Measurements from ENCODE around the gene LY86. TPM values are rescaled to one million over a fixed set of nuclear protein-coding genes. Genes with fewer than 3 reads are reported as not detected.

The LY86 gene
- total RNA-seq, result not detected in 2 replicates
- not detected for polyA plus RNA-seq (2012)

- no peak for DNase-seq (ENCODE audit: low read depth)
Observed at GRCh38 chr6:6588064-6588923, at the start of gene LY86. Gene LY86, plus strand, starts transcription at chr6:6588720. Its CDS starts 15 bp downstream, at chr6:6588735.

DNA sequence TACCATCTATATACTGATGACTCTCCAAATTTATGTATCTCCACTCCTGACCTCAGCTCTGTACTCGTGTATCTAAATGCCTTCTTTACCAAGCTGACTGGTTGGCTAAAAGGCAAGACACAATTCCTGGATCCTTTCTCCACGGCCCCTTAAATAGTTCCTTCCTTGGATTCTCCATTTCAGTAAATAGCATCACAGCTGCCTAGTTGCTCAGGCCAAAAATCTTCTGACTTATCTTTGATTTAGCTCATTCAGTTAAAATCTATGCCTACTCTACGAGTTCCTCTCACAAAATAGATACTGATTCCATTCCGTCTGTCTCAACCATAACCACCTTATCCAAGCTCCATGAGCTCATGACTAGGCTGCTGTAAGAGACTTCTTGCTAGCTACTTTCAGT lies 49.5 kb upstream of the LY86 start:
- no peak for DNase-seq (ENCODE audit: low read depth)

GRCh38 chr6:6542357-6542756 lies 46.2 kb upstream of the LY86 start:
- no peak for DNase-seq (ENCODE audit: low read depth)

DNA sequence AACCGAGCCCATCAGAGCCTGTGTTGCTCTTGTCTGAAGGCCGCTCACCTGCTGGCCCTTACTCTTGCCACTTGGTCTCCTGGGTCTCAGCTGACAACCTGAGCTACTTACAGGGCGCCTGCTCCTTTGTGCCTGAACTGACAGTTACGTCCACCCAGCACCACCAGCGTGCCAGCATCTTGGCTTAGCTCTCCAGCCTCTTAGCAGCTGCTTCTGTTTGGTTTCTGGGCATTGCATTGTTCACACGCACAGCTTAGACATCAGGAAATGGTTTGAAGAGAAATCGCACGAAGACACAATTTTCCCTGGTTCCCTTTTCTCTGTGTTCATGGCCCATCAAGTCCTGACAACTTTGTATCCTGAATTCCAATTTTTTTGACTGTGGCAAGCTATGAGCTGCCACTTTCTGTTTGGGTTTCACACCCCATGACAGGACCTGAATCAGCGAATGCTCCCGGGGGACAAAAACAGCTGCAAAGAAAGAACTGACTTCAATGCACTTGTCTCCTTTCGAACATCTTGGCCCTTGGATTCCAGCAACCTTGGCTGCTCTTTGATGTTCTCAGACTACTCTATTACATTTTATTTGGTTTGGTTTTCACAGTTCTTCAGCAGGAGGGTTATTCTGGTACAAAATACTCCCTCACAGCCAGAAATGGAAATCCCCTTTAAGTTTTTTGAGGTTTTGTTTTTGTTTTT lies 45.2 kb upstream of the LY86 start:
- peak; percentile 88 for DNase-seq (ENCODE audit: low read depth)

DNA sequence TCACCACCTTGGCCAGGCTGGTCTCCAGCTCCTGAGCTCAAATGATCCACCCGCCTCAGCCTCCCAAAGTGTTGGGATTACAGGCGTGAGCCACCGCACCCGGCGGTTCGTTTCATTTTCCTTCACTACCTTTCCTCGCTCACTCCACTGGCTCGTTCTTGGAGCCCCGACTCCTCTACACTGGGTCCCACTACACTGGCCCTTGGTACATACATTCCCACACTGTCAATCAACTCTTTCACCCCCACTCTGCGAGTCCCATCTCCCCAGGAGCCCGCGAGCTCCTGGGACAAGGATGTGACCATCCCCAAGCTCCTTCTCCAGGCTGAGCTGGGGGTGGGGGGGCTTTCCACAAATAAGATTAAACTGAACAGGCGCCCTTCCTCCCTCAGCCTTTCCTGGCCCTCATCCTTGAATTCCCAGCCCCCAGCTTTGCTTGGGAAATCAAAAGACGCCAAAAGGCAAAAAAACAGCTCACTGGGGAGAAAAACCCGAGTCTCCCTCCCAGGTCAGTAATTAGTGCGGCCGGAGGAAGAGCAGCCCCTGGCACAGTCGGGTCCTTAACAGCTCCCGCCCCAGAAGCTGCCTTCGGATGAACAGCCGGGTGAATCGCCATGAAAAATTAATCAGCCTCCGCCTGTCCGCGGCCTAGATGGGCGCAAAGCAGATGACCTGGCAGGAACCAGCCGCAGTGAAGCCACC lies 42.8 kb upstream of the LY86 start:
- DNase-seq (ENCODE audit: low read depth), result no peak

DNA sequence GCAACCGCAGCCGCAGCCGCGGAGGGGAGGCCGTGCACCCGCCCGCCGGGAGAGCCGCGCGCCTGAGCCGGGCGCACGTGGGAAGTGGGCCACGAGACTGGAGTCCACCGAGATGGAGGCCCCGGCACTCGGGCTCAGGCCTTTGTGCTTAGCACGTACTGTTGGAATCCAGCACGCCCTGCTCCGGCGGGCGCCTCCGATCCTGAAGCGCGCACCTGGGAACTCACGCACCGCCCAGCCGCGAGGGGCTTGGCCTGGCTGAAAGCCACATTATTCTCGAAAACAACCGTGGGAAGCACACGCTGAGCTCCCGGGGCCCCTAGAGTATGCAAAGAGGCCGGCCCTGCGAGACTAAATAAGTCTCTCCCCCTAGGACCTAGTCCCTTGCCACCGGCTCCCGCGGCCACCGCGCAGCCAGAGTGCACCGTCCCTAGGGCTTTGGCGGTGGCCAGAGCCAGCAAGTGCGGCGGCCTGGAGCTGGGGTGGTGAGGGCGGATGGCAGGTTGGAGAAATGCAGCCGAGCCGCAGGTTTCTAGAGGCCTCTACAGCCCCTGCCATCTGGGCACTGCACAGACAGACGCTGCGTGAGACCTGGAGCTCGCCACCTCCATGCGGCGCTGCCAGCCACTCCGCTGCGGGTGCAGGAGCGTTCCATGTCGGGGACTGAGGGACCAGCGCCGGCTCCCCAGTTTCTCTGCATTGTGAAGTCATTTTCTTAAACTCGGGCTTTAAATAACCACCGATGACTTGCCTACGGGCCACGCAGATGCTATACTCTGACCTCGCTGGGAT lies 42.0 kb upstream of the LY86 start:
- DNase-seq (ENCODE audit: low read depth), result peak; percentile 62

DNA sequence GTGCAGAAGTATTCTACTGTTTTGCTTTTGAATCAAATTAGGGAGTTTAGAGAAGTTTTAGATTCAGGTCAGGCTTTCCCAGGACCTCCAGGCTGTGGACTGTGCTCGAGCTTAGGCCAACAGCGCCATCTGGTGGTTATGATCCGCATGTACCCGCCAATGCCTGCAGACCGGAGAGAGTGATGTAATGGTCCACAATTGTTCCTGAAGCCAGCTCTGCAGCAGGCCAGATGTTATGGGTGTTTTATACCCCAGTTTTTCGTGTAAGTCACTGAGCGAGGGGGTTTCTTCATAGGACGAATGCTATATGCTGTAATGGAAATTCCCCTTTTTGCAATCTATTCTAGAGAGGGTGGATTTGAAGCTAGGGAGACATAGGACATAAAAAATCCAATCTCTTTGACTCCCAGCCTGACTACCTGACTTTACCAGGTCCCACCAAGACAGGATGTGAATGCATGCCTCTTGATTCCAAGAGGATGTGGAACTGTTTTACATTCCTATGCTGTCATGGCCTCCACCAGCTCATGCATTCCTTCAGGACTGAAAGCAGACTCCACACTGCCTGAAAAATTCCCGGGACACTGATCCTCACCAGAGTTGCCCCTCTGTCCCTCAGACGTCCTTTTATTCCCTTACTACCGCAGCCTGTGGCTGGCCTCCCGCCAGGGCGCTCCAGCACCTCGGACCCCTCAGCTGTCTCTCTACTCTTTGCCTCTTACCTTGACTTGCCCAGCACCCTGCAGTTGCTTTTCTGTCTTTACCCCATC lies 41.2 kb upstream of the LY86 start:
- peak; percentile 88 for DNase-seq (ENCODE audit: low read depth)

DNA sequence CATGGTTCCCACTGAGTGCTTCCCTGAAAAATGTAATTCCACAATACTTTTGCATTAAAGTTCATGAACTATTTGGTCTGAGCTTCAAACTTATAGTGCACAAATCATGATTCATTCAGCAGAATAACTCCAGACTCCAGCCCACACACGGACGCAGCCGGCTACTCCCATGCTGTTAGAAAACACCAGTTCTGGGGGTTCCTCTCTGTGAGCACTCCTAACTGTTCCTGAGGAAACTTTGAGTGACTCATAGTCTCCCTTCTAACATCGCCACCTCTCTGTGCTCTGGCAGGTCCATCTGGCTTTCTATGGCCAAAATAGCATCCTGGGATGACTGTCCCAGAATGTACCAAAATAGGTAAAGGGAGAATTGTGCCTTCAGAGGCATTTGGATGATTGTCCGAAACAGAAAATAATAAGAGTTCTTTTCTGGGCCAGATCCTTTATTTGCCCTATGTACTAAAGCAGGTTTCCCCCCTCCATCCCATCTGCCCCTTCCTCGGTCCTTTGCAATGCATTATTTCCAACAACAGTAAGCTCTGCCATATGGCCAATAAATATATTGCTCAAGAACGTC lies 32.3 kb upstream of the LY86 start:
- DNase-seq (ENCODE audit: low read depth), result no peak

- peak; percentile 33 for DNase-seq (ENCODE audit: low read depth)
Observed at GRCh38 chr6:6556738-6557503, 31.6 kb upstream of the LY86 start.

- no peak for DNase-seq (ENCODE audit: low read depth)
Observed at GRCh38 chr6:6557504-6557839, 31.0 kb upstream of the LY86 start.

- no peak for DNase-seq (ENCODE audit: low read depth)
Observed at GRCh38 chr6:6557886-6558285, 30.6 kb upstream of the LY86 start.

- DNase-seq (ENCODE audit: low read depth), result no peak
Observed at GRCh38 chr6:6559994-6560570, 28.4 kb upstream of the LY86 start.

- DNase-seq (ENCODE audit: low read depth), result no peak
Observed at GRCh38 chr6:6560909-6561308, 27.6 kb upstream of the LY86 start.

GRCh38 chr6:6564154-6564553 lies 24.4 kb upstream of the LY86 start:
- no peak for DNase-seq (ENCODE audit: low read depth)

GRCh38 chr6:6565069-6565468 lies 23.5 kb upstream of the LY86 start:
- no peak for DNase-seq (ENCODE audit: low read depth)

GRCh38 chr6:6565488-6565887 lies 23.0 kb upstream of the LY86 start:
- no peak for DNase-seq (ENCODE audit: low read depth)

DNA sequence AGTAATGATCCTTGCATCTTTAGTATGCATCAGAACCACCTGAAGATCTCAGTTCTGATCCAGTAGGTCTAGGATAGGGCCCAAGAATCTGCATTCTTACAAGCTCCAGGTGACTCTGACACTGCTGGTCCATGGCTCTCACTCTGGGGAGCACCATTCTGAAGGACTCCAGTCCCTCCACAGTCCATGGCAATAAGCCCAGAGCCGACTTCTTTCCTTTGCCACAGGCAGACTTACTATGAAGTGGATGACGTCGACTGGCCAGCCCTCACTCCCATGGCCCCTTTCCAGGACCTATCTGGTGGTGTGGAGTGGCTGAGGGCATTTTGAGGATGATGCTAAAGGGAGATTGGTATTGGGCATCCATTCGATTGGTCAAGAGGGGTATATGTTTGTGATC lies 21.8 kb upstream of the LY86 start:
- no peak for DNase-seq (ENCODE audit: low read depth)

- DNase-seq (ENCODE audit: low read depth), result peak; percentile 12
Observed at GRCh38 chr6:6569096-6569810, 19.3 kb upstream of the LY86 start.

Data from myocyte (in vitro differentiated cells).